ENCODE data around the gene EML4. TPM values are rescaled to one million over a fixed set of nuclear protein-coding genes. Genes with fewer than 3 reads are reported as not detected.

Gene EML4
- total and polyA plus RNA-seq, 9 of the 15 experiments (the other 6 are each of a cell fraction or from before 2014, with no cell fraction given) = 14.7 to 48.3 (median 36.5) TPM

GRCh38 chr2:42219160-42219559, 50.0 kb downstream of the EML4 start:
- DNase-seq (ENCODE audit: extremely low read depth in 1 of 4, low spot score in 3 of 4) = no peak
- Histone ChIP-seq H2AFZ (ENCODE audit: low read depth, low read length) (no peak overlapping the region), H3K4me2 (ENCODE audit: insufficient read depth, low read length) (no peak overlapping the region), H3K36me3 (ENCODE audit: control insufficient read depth, insufficient read depth, low read length) (no peaks in the 10 kb centered on the region), H3K27ac (ENCODE audit: extremely low read depth, low read depth, low read length) (no peak overlapping the region), H3K4me3 (no peak overlapping the region), H3K9me3 (replicated peaks; ENCODE audit: control insufficient read depth, insufficient read depth, low read depth, low read length) (no peaks in the 10 kb centered on the region), H3K9ac (ENCODE audit: insufficient read depth in 1 of 2, low read depth in 2 of 2, low read length in 2 of 2) (no peak overlapping the region), H3K4me1 (replicated peaks in 1 of 2; ENCODE audit: control insufficient read depth in 2 of 2, insufficient read depth in 2 of 2, low read length in 2 of 2) (no peaks in the 10 kb centered on the region; a peak in 1 of 5 replicates), H3K9me1 (ENCODE audit: control insufficient read depth, insufficient read depth, low read length) (no peaks in the 10 kb centered on the region), H3K27me3 (ENCODE audit: control insufficient read depth in 2 of 2, insufficient read depth in 2 of 2, low read length in 2 of 2) (no peaks in the 10 kb centered on the region), H4K20me1 (replicated peaks; ENCODE audit: control insufficient read depth, insufficient read depth, low read length) (no peaks in the 10 kb centered on the region; the same call in 1 of the 2 replicates), H3K79me2 (ENCODE audit: control insufficient read depth, insufficient read depth, low read length) (peaks cover 9% of the 10 kb centered on the region; the same call in 1 of the 3 replicates)
- no peak for ATAC-seq
- no peak for FAIRE-seq
- WGBS (ENCODE audit: insufficient coverage, low coverage, missing lambda C conversion rate) = 79% methylated on average over 3 of the region's 3 CpGs
- no TSS peak for BruUV-seq (replicated peaks)
- in situ Hi-C loops (cut with MboI) (loop anchor here (25.0 kb wide), 1 partner anchor 357 kb away; no protein-coding TSS in a partner anchor), intact Hi-C loops (cut with micrococcal nuclease) (no loop called here)
- CTCF ChIA-PET (ENCODE audit: low intra/inter-chr PET ratio) = no interaction called here
- no peak for TF ChIP-seq ZNF551 (CRISPR knock-in tag; IDR thresholded peaks at IDR 0.05)
- TF ChIP-seq STAT5A (IDR thresholded peaks at IDR 0.05; ENCODE audit: borderline replicate concordance, low read length) = no peak
- TF ChIP-seq FOXA1 (IDR thresholded peaks at IDR 0.05; ENCODE audit: borderline replicate concordance) = no peak
- no peak for TF ChIP-seq ZNF830 (CRISPR knock-in tag; IDR thresholded peaks at IDR 0.05)
- TF ChIP-seq SREBF2 (CRISPR knock-in tag; IDR thresholded peaks at IDR 0.05) = no peak
- TF ChIP-seq RBM39 (optimal IDR thresholded peaks at IDR 0.05; ENCODE audit: low read depth, low read length) = no peak
- no peak for TF ChIP-seq CBFB (CRISPR knock-in tag; IDR thresholded peaks at IDR 0.05)
- TF ChIP-seq GMEB1 (CRISPR knock-in tag; IDR thresholded peaks at IDR 0.05) = no peak
- POLR2A ChIA-PET = no interaction called here
